MM.1S (cell line): ENCODE measurements around the gene BTBD19.

Source experiments
- DNase-seq: peaks from one replicate; pipeline ENCODE4 v3.0.0-alpha.2; 2015
- H2AFZ ChIP-seq: fragments of 300-600 bp; sonication (generic); 2 replicates; pipeline ENCODE4 v1.6.0; 2016; ENCODE audit warnings: antibody characterized with exemption, low read length
- H3F3A ChIP-seq: fragments of 300-600 bp; sonication (generic); 2 replicates; pipeline ENCODE4 v1.6.1; 2016; ENCODE audit warnings: mild to moderate bottlenecking, antibody characterized with exemption, low read length, moderate library complexity, mixed read lengths; ENCODE audit not compliant: insufficient read depth
- H3K27ac ChIP-seq: fragments of 300-600 bp; sonication (generic); 2 replicates; pipeline ENCODE4 v1.5.1; 2016; ENCODE audit warnings: mild to moderate bottlenecking, low read length
- H3K27me3 ChIP-seq: fragments of 300-600 bp; sonication (generic); replicated peaks from 2 replicates; pipeline ENCODE4 v1.6.0; 2016; ENCODE audit warnings: low read length; ENCODE audit not compliant: insufficient read depth
- H3K36me3 ChIP-seq: fragments of 300-600 bp; sonication (generic); replicated peaks from 2 replicates; pipeline ENCODE4 v1.6.1; 2016; ENCODE audit warnings: mild to moderate bottlenecking, low read length, mixed read lengths; ENCODE audit not compliant: insufficient read depth
- H3K4me1 ChIP-seq: fragments of 300-600 bp; sonication (generic); 2 replicates; pipeline ENCODE4 v1.6.1; 2016; ENCODE audit warnings: low read length, mixed read lengths
- H3K4me2 ChIP-seq: fragments of 300-600 bp; sonication (generic); 2 replicates; pipeline ENCODE4 v1.6.0; 2016; ENCODE audit warnings: low read depth, low read length
- H3K4me3 ChIP-seq: fragments of 300-600 bp; sonication (generic); 2 replicates; pipeline ENCODE4 v1.5.1; 2016; ENCODE audit warnings: low read length, mixed read lengths
- H3K79me2 ChIP-seq: fragments of 300-600 bp; sonication (generic); 2 replicates; pipeline ENCODE4 v1.6.1; 2016; ENCODE audit warnings: mixed run types, low read length, mixed read lengths
- H3K9ac ChIP-seq: fragments of 300-600 bp; sonication (generic); 2 replicates; pipeline ENCODE4 v1.6.1; 2016; ENCODE audit warnings: low read length, mixed read lengths
- H3K9me2 ChIP-seq: fragments of 300-600 bp; sonication (generic); replicated peaks from 2 replicates; pipeline ENCODE4 v1.6.1; 2016; ENCODE audit warnings: mild to moderate bottlenecking, low read length, mixed read lengths; ENCODE audit not compliant: insufficient read depth
- H3K9me3 ChIP-seq: fragments of 300-600 bp; sonication (generic); replicated peaks from 2 replicates; pipeline ENCODE4 v1.6.1; 2016; ENCODE audit warnings: mild to moderate bottlenecking, low read length, mixed read lengths; ENCODE audit not compliant: insufficient read depth
- H4K20me1 ChIP-seq: fragments of 300-600 bp; sonication (generic); 2 replicates; pipeline ENCODE4 v1.6.1; 2016; ENCODE audit warnings: mild to moderate bottlenecking, low read length, moderate library complexity, mixed read lengths; ENCODE audit not compliant: insufficient read depth
- EZH2 ChIP-seq: fragments of 300-600 bp; sonication (generic); optimal IDR thresholded peaks from 2 replicates; pipeline ENCODE3; 2017; ENCODE audit warnings: low read depth, mild to moderate bottlenecking, antibody characterized with exemption, low read length, mixed read lengths
- EZH2phosphoT487 ChIP-seq: fragments of 300-600 bp; sonication (generic); IDR thresholded peaks from 2 replicates; pipeline ENCODE4 v1.6.1; 2018; ENCODE audit warnings: antibody characterized with exemption, low read length
- TF ChIP-seq, protein P1 (sequence below): fragments of 300-600 bp; sonication (generic); IDR thresholded peaks from 2 replicates; pipeline ENCODE4 v1.5.1; 2016; ENCODE audit warnings: antibody characterized with exemption, low read length, mixed read lengths

The BTBD19 gene

DNA sequence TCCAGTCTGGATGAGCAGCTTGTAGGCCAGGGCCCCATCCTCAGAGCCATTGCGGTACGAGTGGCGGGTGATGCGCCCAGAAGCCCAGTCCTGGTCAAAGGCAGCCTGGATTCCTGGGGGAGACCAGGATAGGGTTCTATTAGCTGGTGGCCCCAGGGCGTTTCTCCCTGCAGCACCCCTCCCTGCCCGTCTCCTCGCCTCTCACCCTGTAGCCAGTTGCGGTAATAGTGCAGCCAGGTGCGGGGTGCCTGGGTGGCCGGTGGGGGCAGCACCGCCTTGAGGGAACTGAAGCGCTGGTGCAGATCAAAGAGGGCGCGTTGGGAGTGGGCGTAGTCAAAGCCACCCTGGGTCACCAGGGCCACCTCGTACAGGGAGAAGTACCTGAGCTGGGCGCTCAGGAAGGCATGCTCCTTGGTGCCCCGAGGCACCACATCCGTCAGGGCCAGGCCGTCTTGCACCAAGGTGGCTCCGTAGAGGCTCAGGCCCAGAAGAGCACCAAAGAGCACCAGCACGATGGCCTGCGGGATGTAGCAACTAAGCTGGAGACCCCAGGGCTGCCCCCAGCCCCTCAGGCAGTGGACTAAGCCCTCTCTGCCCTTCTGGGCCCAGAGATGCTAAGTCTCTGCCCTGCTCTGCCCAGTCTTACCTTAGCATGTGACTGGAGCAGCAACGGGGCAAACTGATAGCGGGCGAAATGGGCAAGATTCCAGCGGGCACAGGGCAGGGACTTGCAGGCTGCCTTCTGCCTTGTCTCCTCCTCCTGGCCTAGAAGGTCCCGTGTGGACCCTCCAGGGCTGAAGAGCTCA lies 19.1 kb downstream of the BTBD19 start:
- no peaks in the 10 kb centered on the region for H3K9me2 ChIP-seq
- H3K9ac ChIP-seq, result no peak overlapping the region
- no peaks in the 10 kb centered on the region for H3K4me1 ChIP-seq
- H3K27me3 ChIP-seq, result no peaks in the 10 kb centered on the region
- H3K36me3 ChIP-seq, result no peaks in the 10 kb centered on the region
- no peaks in the 10 kb centered on the region for H3F3A ChIP-seq
- H2AFZ ChIP-seq, result no peak overlapping the region
- no peaks in the 10 kb centered on the region for H3K9me3 ChIP-seq
- H3K79me2 ChIP-seq, result no peaks in the 10 kb centered on the region
- TF ChIP-seq EZH2phosphoT487, result no peak
- TF ChIP-seq EZH2, result no peak
- TF ChIP-seq, protein P1, sequence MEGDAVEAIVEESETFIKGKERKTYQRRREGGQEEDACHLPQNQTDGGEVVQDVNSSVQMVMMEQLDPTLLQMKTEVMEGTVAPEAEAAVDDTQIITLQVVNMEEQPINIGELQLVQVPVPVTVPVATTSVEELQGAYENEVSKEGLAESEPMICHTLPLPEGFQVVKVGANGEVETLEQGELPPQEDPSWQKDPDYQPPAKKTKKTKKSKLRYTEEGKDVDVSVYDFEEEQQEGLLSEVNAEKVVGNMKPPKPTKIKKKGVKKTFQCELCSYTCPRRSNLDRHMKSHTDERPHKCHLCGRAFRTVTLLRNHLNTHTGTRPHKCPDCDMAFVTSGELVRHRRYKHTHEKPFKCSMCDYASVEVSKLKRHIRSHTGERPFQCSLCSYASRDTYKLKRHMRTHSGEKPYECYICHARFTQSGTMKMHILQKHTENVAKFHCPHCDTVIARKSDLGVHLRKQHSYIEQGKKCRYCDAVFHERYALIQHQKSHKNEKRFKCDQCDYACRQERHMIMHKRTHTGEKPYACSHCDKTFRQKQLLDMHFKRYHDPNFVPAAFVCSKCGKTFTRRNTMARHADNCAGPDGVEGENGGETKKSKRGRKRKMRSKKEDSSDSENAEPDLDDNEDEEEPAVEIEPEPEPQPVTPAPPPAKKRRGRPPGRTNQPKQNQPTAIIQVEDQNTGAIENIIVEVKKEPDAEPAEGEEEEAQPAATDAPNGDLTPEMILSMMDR, result no peak
- no peaks in the 10 kb centered on the region for H4K20me1 ChIP-seq
- no peak overlapping the region for H3K27ac ChIP-seq
- H3K4me2 ChIP-seq, result no peak overlapping the region
- no peak for DNase-seq
- H3K4me3 ChIP-seq, result no peak overlapping the region

DNA sequence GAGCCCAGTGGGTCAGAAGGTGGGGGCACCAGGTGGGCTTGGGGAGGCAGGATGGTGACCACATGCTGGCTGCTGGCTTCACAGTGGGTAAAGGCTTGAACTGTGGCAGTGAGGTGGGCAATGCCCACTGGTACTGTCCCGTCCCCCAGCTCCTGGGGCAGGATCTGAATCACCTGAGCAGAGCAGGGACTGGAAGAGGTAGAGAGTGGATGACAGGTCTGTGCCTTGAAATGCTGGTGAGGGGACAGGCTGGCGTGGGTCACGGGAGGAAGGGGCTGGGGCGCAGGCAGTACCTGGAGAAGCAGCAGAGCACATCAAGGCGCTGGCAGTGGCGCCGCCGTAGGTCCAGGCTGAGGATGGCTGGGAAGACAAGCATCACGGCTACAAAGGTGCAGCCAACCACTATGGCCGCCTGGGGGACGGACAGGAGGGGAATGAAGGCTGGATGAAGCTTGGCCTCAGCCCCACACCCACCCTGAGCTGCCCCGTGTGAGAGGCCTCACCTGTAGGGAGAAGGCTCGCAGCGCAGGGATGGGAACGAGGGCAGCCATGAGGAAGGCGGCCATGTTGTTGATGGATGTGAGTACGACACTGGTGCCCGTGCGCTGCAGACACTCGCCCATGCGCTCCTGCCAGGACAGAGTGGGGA lies 19.8 kb downstream of the BTBD19 start:
- Histone ChIP-seq H3F3A (no peaks in the 10 kb centered on the region), H3K4me1 (no peaks in the 10 kb centered on the region), H3K36me3 (no peaks in the 10 kb centered on the region), H2AFZ (no peak overlapping the region), H3K9me3 (no peaks in the 10 kb centered on the region), H3K4me3 (no peak overlapping the region), H3K9me2 (no peaks in the 10 kb centered on the region), H3K4me2 (no peak overlapping the region), H3K27me3 (no peaks in the 10 kb centered on the region), H4K20me1 (no peaks in the 10 kb centered on the region), H3K79me2 (no peaks in the 10 kb centered on the region), H3K9ac (no peak overlapping the region), H3K27ac (no peak overlapping the region)
- TF ChIP-seq EZH2 (no peak), EZH2phosphoT487 (no peak)
- TF ChIP-seq, protein P1, result no peak
- no peak for DNase-seq

DNA sequence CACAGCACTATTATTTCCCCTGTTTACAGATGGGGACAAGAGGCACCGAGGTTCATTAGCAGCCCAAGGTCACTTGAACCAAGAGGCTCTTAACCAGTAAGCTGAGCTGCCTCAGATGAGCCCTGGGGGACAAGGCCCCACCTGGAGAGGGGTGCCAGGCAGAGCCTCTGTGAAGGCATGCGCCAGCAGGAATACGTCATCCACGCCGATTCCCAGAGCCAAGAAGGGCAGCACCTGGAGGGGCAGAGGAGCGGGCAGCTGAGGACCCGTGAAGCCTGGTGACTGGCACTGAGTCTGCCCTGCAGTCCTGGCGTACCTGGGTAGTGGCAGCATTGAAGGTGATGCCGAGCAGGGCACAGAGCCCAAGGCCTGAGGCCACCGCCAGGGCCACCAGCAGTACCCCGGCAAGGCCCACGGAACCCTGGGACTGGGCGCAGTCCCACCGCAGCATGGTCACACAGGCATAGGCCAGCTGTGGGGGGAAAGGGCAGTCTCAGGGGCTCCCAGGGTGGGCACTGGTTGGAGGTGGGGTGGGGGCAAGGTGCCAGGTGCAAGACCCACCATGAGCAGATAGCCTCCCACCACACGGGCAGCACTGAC lies 20.6 kb downstream of the BTBD19 start:
- Histone ChIP-seq H3K4me2 (no peak overlapping the region), H3K27me3 (no peaks in the 10 kb centered on the region), H3K9me3 (no peaks in the 10 kb centered on the region), H3K9ac (no peak overlapping the region), H4K20me1 (no peaks in the 10 kb centered on the region), H3K79me2 (no peaks in the 10 kb centered on the region), H3K4me3 (no peak overlapping the region), H2AFZ (no peak overlapping the region), H3K9me2 (no peaks in the 10 kb centered on the region), H3K4me1 (no peaks in the 10 kb centered on the region), H3K36me3 (no peaks in the 10 kb centered on the region), H3K27ac (no peak overlapping the region), H3F3A (no peaks in the 10 kb centered on the region)
- DNase-seq, result no peak
- TF ChIP-seq EZH2 (no peak), EZH2phosphoT487 (no peak)
- TF ChIP-seq, protein P1, result no peak
